K562 (cell line): ENCODE data around the gene RYR3. TPM values are rescaled to one million over a fixed set of nuclear protein-coding genes. Genes with fewer than 3 reads are reported as not detected.

Source experiments
- ATAC-seq: fragments of 200-7000 bp; cut with Tn5 transposase; 3 replicates; pipeline ENCODE4 v1.9.1; 2020; ENCODE audit warnings: moderate library complexity
- BruUV-seq: library from RNA; stranded (reverse); fragments of 400-500 nt; replicated peaks from 2 replicates; lab custom pipeline; 2021; lab: Mats Ljungman, UMichigan
- CTCF ChIA-PET: fragments of 300-600 bp; formaldehyde crosslinking; extraction: SDS; loops from one replicate; lab custom pipeline; 2021; ENCODE audit warnings: low intra/inter-chr PET ratio; lab: Yijun Ruan, JAX
- POLR2A ChIA-PET: fragments of 300-600, 350-650 bp; sonication (Branson Sonifier 250); formaldehyde crosslinking; extraction: SDS; loops from one replicate; lab custom pipeline; 2021; ENCODE audit warnings: antibody characterized with exemption, inconsistent platforms; lab: Yijun Ruan, JAX
- DNase-seq, 4 experiments: peaks; one replicate each; pipeline versions ENCODE4 v3.0.0 to v3.0.0-alpha.2; 2011 to 2018; ENCODE audit warnings: low spot score in 3 of 4, mixed read lengths in 3 of 4; ENCODE audit errors: extremely low read depth in 1 of 4
- FAIRE-seq: peaks from 2 replicates; lab custom pipeline; 2011; peaks lifted over from hg19 to GRCh38; lab: Jason Lieb, UNC
- H2AFZ ChIP-seq: 2 replicates; pipeline ENCODE4 v1.6.0; 2011; ENCODE audit warnings: low read depth, low read length, control low read depth, inconsistent platforms
- H3K27ac ChIP-seq: fragments of 200-600 bp; 3 replicates; pipeline ENCODE4 v1.8.0; 2011; ENCODE audit warnings: low read depth, mild to moderate bottlenecking, control low read depth, inconsistent platforms, low read length, moderate library complexity, mixed read lengths; ENCODE audit errors: extremely low read depth
- H3K27me3 ChIP-seq, 2 experiments: fragments of 300-600 bp in 1 of 2; 2 replicates in 1 of 2; 3 replicates in 1 of 2; pipeline versions ENCODE4 v1.6.0 to v1.8.0; 2011; ENCODE audit warnings: inconsistent platforms in 2 of 2, low read length in 2 of 2, mild to moderate bottlenecking in 1 of 2, mixed read lengths in 1 of 2, moderate library complexity in 1 of 2; ENCODE audit not compliant: control insufficient read depth in 2 of 2, insufficient read depth in 2 of 2
- H3K36me3 ChIP-seq: fragments of 300-600 bp; 3 replicates; pipeline ENCODE4 v1.8.0; 2011; ENCODE audit warnings: mild to moderate bottlenecking, low read length, inconsistent platforms; ENCODE audit not compliant: control insufficient read depth, insufficient read depth
- H3K4me1 ChIP-seq, 2 experiments: fragments of 200-600 bp in 1 of 2; replicated peaks in 1 of 2; 2 replicates in 1 of 2; 3 replicates in 1 of 2; pipeline versions ENCODE4 v1.5.1 to v1.8.0; 2011; ENCODE audit warnings: inconsistent platforms in 2 of 2, low read length in 2 of 2, mild to moderate bottlenecking in 1 of 2, mixed read lengths in 1 of 2, moderate library complexity in 1 of 2; ENCODE audit not compliant: control insufficient read depth in 2 of 2, insufficient read depth in 2 of 2
- H3K4me2 ChIP-seq: 2 replicates; pipeline ENCODE4 v1.6.1; 2011; ENCODE audit warnings: low read length, control low read depth, inconsistent platforms, mixed read lengths; ENCODE audit not compliant: insufficient read depth
- H3K4me3 ChIP-seq: fragments of 200-600 bp; sonication (generic), shearing (Covaris generic); 2 replicates; pipeline ENCODE4 v1.5.1; 2016; ENCODE audit warnings: control low read depth, inconsistent platforms
- H3K79me2 ChIP-seq: fragments of 200-600 bp; 3 replicates; pipeline ENCODE4 v1.8.0; 2011; ENCODE audit warnings: low read length, inconsistent platforms; ENCODE audit not compliant: control insufficient read depth, insufficient read depth
- H3K9ac ChIP-seq, 2 experiments: 2 replicates each; pipeline versions ENCODE4 v1.6.0 to v1.6.1; 2011; ENCODE audit warnings: low read depth in 2 of 2, low read length in 2 of 2, control low read depth in 1 of 2, inconsistent platforms in 1 of 2, mild to moderate bottlenecking in 1 of 2, mixed read lengths in 1 of 2; ENCODE audit not compliant: insufficient read depth in 1 of 2
- H3K9me1 ChIP-seq: one replicate; pipeline ENCODE4 v1.6.0; 2011; ENCODE audit warnings: inconsistent platforms, mild to moderate bottlenecking, low read length, moderate library complexity; ENCODE audit not compliant: control insufficient read depth, insufficient read depth
- H3K9me3 ChIP-seq: replicated peaks from 2 replicates; pipeline ENCODE4 v1.5.1; 2011; ENCODE audit warnings: low read depth, low read length, inconsistent platforms; ENCODE audit not compliant: control insufficient read depth, insufficient read depth
- H4K20me1 ChIP-seq: replicated peaks from 2 replicates; pipeline ENCODE4 v1.6.1; 2011; ENCODE audit warnings: low read length, inconsistent platforms, mixed read lengths; ENCODE audit not compliant: control insufficient read depth, insufficient read depth
- AFF4 ChIP-seq: sonication (generic); formaldehyde crosslinking; IDR thresholded peaks from 2 replicates; pipeline ENCODE4 v1.8.0; 2023; ENCODE audit warnings: mild to moderate bottlenecking, missing genetic modification reagents
- ATF2 ChIP-seq: sonication (generic); formaldehyde crosslinking; IDR thresholded peaks from 2 replicates; pipeline ENCODE4 v1.8.1; 2022; ENCODE audit warnings: missing genetic modification reagents
- E2F6 ChIP-seq, 2 experiments: IDR thresholded peaks; 2 replicates each; pipeline ENCODE4 v1.6.1; 2011; ENCODE audit warnings: borderline replicate concordance in 1 of 2, control low read depth in 1 of 2, low read depth in 1 of 2, low read length in 1 of 2, mild to moderate bottlenecking in 1 of 2, mixed read lengths in 1 of 2, moderate library complexity in 1 of 2; ENCODE audit not compliant: insufficient read depth in 1 of 2, insufficient read length in 1 of 2, poor library complexity in 1 of 2, severe bottlenecking in 1 of 2; ENCODE audit errors: extremely low read depth in 1 of 2
- MCM3 ChIP-seq: fragments of 450-650 bp; IDR thresholded peaks from 2 replicates; pipeline ENCODE4 v1.6.1; 2016
- MYBL2 ChIP-seq, 2 experiments: fragments of 450-650 bp in 1 of 2; sonication (generic) in 1 of 2; formaldehyde crosslinking in 1 of 2; IDR thresholded peaks; 2 replicates each; pipeline versions ENCODE4 v1.6.1 to v1.8.1; 2017 to 2022; ENCODE audit warnings: borderline replicate concordance in 1 of 2, inconsistent platforms in 1 of 2, low read depth in 1 of 2, mild to moderate bottlenecking in 1 of 2, missing genetic modification reagents in 1 of 2, moderate library complexity in 1 of 2
- SMARCA4 ChIP-seq: fragments of 450-650 bp; IDR thresholded peaks from 2 replicates; pipeline ENCODE4 v1.6.1; 2016
- ZBTB43 ChIP-seq: sonication (generic); formaldehyde crosslinking; IDR thresholded peaks from 2 replicates; pipeline ENCODE4 v1.8.0; 2023; ENCODE audit warnings: mild to moderate bottlenecking, missing genetic modification reagents
- ZNF444 ChIP-seq: fragments of 250-450 bp; sonication (Bioruptor Pico); IDR thresholded peaks from 2 replicates; pipeline ENCODE4 v1.4.0; 2020; ENCODE audit warnings: mild to moderate bottlenecking, moderate library complexity
- ZNF79 ChIP-seq: fragments of 250-450 bp; sonication (Bioruptor Pico); IDR thresholded peaks from 2 replicates; pipeline ENCODE4 v1.4.0; 2020; ENCODE audit warnings: low read depth, mild to moderate bottlenecking, moderate library complexity
- WGBS: fragments of 100-300 bp; shearing (Covaris generic); methylation state at CpG from one replicate; pipeline ENCODE4 v1.1.6; 2016; ENCODE audit warnings: low coverage, mixed read lengths; ENCODE audit not compliant: insufficient coverage; ENCODE audit errors: missing lambda C conversion rate; 5-methylcytosine and 5-hydroxymethylcytosine counted together
- in situ Hi-C: fragments of 300-500 bp; cut with MboI; formaldehyde crosslinking; loops from 4 replicates; pipeline ENCODE4 v1.15.0; 2018; ENCODE audit warnings: inconsistent platforms, mixed read lengths
- intact Hi-C: fragments of 100-400 bp; cut with micrococcal nuclease; formaldehyde crosslinking; loops from 2 replicates; pipeline ENCODE4 v1.14.2; 2022
- polyA plus RNA-seq, 8 experiments: library from polyadenylated mRNA; depleted of rRNA in 4 of 8; stranded (reverse) in 5 of 8; unstranded in 3 of 8; fragments of >200 nt; fragmentation: Nextera tagmentation in 2 of 8; fragmentation: Illumina TruSeq in 1 of 8; extraction: Ambion mirVana in 2 of 8; extraction: Trizol in 1 of 8; gene quantifications; 2 replicates each; pipeline versions ENCODE4 v1.2.1 to v1.2.3, GENCODE V29; 2011 to 2014; ENCODE audit warnings: inconsistent platforms in 1 of 8, missing spikeins in 1 of 8
- total RNA-seq, 7 experiments: library from RNA; depleted of rRNA in 6 of 7; stranded (reverse); fragments of >200 nt in 6 of 7; fragmentation: Illumina TruSeq in 2 of 7; extraction: Trizol in 2 of 7; gene quantifications; 2 replicates each; pipeline versions ENCODE4 v1.2.1 to v1.2.3, GENCODE V29; 2011 to 2021; ENCODE audit warnings: low replicate concordance in 1 of 7

The RYR3 gene
- total and polyA plus RNA-seq, 9 of the 15 experiments (the other 6 are each of a cell fraction or from before 2014, with no cell fraction given), result 0.04 TPM; not detected in 8

- no peaks in the 10 kb centered on the region for H3K36me3 ChIP-seq
- intact Hi-C loops, result no loop called here
- no peaks in the 10 kb centered on the region for H3K79me2 ChIP-seq
- no peaks in the 10 kb centered on the region for H3K4me1 ChIP-seq
- H3K27ac ChIP-seq, result no peak overlapping the region
- no peak overlapping the region for H3K4me3 ChIP-seq
- TF ChIP-seq ATF2 (no peak), MYBL2 (IDR thresholded peaks at IDR 0.05; ENCODE audit: low read depth) (no peak), MYBL2 (CRISPR knock-in tag; IDR thresholded peaks at IDR 0.05; ENCODE audit: borderline replicate concordance) (no peak), SMARCA4 (no peak), E2F6 (IDR thresholded peaks at IDR 0.05; ENCODE audit: borderline replicate concordance in 1 of 2, extremely low read depth in 1 of 2, insufficient read depth in 1 of 2, insufficient read length in 1 of 2, low read depth in 1 of 2, low read length in 1 of 2, poor library complexity in 1 of 2, severe bottlenecking in 1 of 2) (no peak), AFF4 (CRISPR knock-in tag) (no peak), ZNF444 (no peak), ZNF79 (CRISPR knock-in tag) (no peak), MCM3 (no peak), ZBTB43 (CRISPR knock-in tag) (no peak)
- FAIRE-seq (no peak), DNase-seq (no peak), ATAC-seq (no peak)
- H3K9ac ChIP-seq, result no peak overlapping the region
- H2AFZ ChIP-seq, result no peak overlapping the region
- no peaks in the 10 kb centered on the region for H3K9me3 ChIP-seq
- H3K4me2 ChIP-seq, result no peak overlapping the region
- no peaks in the 10 kb centered on the region for H3K9me1 ChIP-seq
- CTCF ChIA-PET, result no interaction called here
- BruUV-seq, result no TSS peak
- no peaks in the 10 kb centered on the region for H4K20me1 ChIP-seq
- WGBS, result 0% methylated on average over 3 of the region's 3 CpGs
- in situ Hi-C loops, result no loop called here
- POLR2A ChIA-PET, result interaction anchor here (0.6 kb wide), 1 partner anchor 260 kb away, joined by 3 read pairs; no protein-coding TSS in a partner anchor
- H3K27me3 ChIP-seq, result no peaks in the 10 kb centered on the region; a peak in 1 of 5 replicates
Observed at GRCh38 chr15:33500432-33501195, 189.8 kb downstream of the RYR3 start.
